Dermis microvascular lymphatic vessel endothelial cell (primary cell): ENCODE data around the gene NRL. TPM values are rescaled to one million over a fixed set of nuclear protein-coding genes. Genes with fewer than 3 reads are reported as not detected.
A peak's percentile ranks its signal among the peaks of the same experiment; 100 is the strongest.

Source experiments
- DNase-seq, 2 donors: peaks; one replicate each; pipeline versions ENCODE4 v3.0.0 to v3.0.0-alpha.2; 2010; ENCODE audit warnings: low read depth in 2 of 2
- total RNA-seq: library from RNA; depleted of rRNA; stranded (reverse); fragments of >200 nt; gene quantifications from 2 replicates; pipeline ENCODE4 v1.2.1, GENCODE V29; 2014

Gene NRL
- total RNA-seq, 1 donor from 2014 or later: 1.4 TPM

DNA sequence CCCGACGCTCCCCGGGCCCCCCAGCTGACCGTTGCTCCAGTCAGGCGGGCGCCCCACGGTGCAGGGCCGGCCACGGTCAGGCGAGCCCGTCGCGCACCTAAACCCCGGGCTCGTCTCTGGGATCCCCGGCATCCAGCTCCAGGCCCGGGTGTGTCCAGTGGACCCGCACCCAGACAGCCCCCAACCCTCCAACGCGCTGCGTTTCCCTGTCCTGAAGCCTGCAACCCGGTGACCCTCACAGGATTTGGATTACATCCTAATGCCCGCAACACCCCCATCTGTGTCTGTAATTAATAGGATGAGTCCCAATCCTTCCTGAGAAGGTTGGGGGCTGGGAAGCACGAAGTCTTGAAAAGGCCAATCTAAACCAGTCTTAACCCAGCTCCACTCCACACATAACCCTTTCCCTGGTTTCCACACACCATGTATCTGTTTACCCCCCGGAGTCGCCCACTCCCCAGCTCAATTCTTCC, 33.0 kb downstream of the NRL start:
- no peak for DNase-seq

DNA sequence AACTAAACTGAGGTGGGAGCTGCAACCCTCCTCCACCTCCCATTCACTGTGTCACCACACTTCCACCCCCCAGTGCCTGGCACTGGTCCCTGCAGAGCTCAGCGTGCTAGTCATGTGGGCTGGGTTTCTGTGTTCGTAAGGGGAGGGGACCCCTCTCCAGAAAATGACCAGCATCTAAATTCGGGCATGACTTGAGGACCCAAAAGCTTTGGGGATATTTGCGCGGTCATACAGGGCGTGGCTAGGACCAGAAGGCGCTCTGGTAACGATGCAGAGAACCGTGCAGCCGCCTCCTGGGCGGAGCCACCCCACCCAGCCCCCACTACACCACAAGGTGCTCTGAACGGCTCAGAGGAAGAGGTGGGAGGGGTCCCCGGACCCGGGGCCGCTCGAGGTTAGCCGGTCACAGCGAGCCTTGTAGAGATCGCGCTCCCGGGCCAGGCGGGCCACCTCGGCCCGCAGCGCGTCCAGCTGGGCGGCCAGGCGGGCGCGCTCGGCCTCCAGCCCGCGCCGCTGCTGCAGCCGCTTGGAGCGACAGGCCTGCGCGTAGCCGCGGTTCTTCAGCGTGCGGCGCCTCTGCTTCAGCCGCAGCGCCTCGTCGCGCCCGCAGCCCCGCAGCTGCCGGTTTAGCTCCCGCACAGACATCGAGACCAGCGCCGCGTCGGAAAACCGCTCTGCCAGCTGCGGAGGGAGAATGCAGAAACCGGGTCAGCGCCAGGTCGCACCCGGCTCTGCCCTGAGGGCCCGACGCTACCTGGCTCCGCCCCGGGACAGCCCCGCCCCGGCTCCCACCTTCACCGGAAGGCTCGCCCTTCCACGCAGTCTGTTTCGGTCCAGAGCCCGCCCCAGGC, 33.6 kb downstream of the NRL start:
- DNase-seq: peak in 1 of 2 donors; percentile 27

GRCh38 chr14:24080142-24080530, 34.6 kb downstream of the NRL start:
- no peak for DNase-seq

DNA sequence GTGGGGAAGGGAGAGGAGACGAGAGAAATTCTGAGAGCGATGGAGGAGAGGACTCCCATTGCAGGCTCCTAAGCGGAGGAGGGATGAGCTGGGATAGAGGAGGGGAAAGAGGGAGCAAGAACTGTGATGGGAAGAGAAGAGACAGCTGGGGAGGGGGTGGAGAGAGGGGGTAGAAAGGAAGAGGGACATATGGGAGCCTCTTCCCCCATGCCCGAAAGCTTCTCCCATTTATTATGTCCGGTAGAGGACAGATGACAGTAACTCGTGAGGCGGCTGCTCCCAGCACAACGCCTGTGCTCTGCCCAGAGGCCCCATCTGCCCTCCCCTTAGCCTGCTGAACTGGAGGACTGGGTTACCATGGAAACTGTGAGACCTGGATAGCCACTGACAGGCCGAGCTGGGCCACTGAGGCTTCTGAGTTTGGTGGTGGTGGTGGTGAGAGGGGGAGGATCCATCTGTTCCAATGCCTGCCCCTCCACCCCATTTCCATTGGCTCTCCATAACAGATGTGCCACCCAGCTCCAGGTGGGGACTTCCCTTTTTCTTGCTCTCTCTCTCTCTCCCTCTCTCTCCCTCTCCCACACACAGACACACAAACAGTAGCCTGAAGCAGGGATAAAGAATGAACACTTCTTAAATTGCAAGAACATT, 35.1 kb downstream of the NRL start:
- no peak for DNase-seq

GRCh38 chr14:24078146-24078545, 36.6 kb downstream of the NRL start:
- DNase-seq: no peak

DNA sequence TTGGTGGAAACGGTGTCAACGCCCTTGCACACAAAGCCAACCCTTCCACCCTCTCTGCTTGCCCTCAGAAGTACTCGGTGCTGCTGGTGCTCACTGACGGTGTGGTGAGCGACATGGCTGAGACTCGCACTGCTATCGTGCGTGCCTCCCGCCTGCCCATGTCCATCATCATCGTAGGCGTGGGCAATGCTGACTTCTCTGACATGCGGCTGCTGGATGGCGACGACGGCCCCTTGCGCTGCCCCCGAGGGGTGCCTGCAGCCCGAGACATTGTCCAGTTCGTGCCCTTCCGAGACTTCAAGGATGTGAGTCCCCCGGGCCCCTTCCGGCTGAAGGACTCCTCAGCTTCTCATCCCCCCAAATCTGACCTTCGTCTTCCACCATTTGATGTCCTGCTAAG, 37.7 kb downstream of the NRL start:
- no peak for DNase-seq

GRCh38 chr14:24076302-24076601, 38.5 kb downstream of the NRL start:
- no peak for DNase-seq

DNA sequence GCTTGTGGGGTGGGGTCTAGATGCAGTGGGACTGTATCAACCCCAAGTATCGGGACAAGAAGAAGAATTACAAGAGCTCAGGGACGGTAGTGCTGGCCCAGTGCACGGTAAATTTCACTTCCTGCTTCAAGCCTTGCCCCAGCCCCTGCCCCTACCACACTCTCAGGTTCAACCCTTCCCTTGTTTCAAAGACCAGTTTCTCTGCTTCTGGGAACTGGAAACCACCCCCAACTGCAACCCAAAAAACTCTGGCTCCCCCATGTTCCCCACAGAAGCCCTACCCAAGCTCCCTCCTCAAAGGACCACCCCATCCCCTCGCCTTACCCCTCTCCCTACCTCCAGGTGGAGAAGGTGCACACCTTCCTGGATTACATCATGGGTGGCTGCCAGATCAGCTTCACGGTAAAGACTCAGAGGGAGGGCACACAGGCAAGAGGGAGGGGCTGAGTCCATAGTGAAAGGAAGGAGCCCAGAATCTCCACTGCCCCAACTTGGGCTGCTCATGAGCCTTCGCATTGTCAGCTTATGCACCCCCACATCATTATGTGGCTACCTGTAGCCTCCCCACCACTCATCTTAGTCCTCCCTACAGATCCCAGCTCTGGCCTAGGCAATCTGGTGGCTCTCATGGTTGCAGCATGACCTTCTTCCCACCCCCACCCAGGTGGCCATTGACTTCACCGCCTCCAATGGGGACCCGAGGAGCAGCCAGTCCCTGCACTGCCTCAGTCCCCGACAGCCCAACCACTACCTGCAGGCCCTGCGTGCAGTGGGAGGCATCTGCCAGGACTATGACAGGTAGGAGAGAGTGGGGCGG, 39.1 kb downstream of the NRL start:
- DNase-seq: no peak

GRCh38 chr14:24074625-24075484, 39.9 kb downstream of the NRL start:
- no peak for DNase-seq

- DNase-seq: no peak
Observed at GRCh38 chr14:24072881-24073877, 41.6 kb downstream of the NRL start.

GRCh38 chr14:24072436-24072835, 42.3 kb downstream of the NRL start:
- no peak for DNase-seq

GRCh38 chr14:24071836-24072430, 42.8 kb downstream of the NRL start:
- DNase-seq: no peak

DNA sequence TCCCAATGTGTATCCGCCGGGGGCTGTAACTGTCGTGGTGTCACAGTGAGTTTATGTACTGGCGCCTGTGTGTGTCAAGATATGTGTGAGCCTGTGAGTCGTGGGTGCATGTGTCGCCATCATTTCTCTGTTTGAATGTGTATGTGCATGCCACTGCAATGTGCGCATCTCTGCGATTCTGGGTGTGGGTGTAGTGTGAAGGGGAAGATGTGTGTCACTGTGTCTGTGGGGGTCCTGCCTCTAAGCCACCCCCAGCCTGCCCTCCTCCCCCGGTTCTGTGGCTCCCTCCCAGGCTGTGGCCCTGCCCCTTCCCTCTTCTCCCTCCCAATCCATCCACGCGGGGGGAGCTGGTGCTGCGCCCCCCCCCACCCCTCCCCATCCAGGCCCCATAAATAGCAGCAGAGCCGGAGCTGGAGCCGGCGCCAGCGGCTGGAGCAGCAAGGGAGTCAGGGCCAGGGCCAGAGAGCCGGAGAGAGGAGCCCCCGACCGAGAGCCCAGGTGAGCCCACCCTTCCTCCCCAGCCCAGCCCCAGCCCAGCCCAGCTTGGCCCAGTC, 43.5 kb downstream of the NRL start, which contains the start of gene CPNE6:
TSS of gene CPNE6 (plus strand) at position 419 of the 554 bp plus-strand sequence. CDS start 1,375 bp downstream, outside the sequence.
- no peak for DNase-seq

DNA sequence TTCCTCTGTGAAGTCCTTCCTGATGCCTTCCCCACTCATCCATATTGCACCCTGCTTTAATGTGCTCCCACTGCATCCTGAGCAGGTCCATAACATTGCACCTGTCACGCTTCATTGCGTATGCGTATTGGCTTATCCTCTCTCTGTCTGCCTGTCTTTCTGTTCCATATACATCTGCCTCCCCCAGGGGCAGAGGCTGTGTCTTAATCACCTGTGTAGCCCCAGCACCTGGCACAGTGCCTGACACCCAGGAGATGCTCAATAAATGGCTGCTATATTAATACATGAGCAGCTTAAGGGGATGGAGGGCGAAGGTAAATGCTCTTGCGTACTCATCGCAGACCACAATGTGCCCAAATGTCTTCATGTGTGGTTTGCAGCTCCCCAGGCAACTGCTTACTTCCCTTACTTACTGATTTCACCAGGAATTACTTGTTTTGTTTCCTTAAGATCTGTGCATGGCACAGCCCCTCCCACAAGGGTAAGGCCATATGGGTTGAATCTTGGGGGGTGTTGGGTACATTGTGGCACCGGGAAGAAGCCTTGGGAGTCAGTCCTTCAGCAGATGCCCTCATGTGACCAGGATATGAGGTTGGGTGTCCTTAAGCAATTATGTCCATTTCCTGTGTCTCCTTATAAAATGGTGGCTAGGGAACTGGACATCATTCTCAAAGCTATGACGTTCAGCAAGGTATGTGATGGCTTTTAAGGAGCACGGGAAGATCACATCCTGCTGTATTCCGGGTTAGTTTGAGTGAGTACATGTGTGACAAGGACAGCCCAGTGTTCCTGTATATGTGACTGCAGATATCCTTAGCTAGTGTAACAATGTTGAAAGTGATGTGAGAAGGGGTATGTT, 44.2 kb downstream of the NRL start:
- DNase-seq: no peak

GRCh38 chr14:24069411-24069735, 45.4 kb downstream of the NRL start:
- DNase-seq: no peak

GRCh38 chr14:24068711-24069410, 45.9 kb downstream of the NRL start:
- DNase-seq: no peak

DNA sequence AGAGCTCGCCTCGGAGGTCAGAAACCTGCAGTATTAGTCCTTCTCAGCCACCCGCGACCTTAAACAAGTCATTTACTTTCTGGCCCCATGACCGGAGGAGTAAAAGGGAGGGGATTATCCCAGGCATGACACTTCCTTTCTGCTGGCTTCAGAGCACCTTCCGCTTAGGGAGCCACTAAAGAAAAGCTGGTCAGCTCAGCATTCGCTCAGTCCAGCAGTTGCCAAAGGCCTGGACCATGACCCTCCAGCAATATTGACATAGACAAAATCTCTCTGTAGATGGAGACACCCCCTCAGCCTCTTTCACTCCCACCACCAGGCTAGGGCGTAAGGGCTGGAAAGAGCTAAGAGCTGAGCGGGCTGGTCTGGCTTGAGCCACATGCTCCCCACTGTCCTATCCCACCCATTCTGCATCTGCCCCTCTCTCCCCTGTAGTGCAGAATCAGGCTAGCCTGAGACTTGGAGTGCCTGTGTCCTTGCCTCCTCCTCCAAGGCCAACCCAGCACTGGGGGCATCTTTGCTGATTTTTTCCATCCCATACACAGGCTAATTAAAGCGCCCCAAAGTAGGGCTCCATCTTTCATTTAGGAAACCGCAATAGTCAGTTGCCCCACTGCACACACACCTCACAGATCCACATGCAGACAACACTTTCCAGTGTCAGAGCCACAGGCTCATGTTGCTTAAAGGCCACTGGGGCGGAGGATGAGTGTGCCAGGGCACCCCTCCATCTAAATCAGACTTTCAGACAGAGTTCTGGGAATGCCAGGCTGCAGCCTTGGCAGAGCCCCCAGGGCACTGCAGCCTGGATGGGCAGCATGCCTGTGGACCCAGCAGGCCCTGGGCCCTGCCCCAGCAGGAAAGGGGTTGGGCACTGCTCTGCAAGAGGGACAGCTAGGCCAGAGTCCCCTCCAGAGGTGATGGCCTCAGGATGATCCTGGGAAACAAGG, 47.3 kb downstream of the NRL start:
- no peak for DNase-seq
